Rectal smooth muscle tissue (tissue), 1 donor: ENCODE data around the gene WNK1.
"Not testable (repeated sequence)": the region's sequence is repeated elsewhere in the genome, so short reads cannot be mapped to it uniquely, and the experiment has no call there.

ENCODE experiments used
- H3K27ac ChIP-seq: one replicate; pipeline ENCODE4 v1.7.0; 2013; ENCODE audit warnings: low read depth, low read length, inconsistent platforms
- H3K27me3 ChIP-seq: one replicate; pipeline ENCODE4 v1.7.0; 2013; ENCODE audit warnings: low read length; ENCODE audit not compliant: control insufficient read depth, insufficient read depth
- H3K36me3 ChIP-seq: one replicate; pipeline ENCODE4 v1.7.0; 2013; ENCODE audit warnings: low read length; ENCODE audit not compliant: control insufficient read depth, insufficient read depth
- H3K4me1 ChIP-seq: one replicate; pipeline ENCODE4 v1.7.0; 2013; ENCODE audit warnings: low read length; ENCODE audit not compliant: control insufficient read depth, insufficient read depth
- H3K4me3 ChIP-seq: one replicate; pipeline ENCODE4 v1.7.0; 2013; ENCODE audit warnings: low read length
- H3K9ac ChIP-seq: one replicate; pipeline ENCODE4 v1.7.0; 2013; ENCODE audit warnings: low read length

The WNK1 gene

DNA sequence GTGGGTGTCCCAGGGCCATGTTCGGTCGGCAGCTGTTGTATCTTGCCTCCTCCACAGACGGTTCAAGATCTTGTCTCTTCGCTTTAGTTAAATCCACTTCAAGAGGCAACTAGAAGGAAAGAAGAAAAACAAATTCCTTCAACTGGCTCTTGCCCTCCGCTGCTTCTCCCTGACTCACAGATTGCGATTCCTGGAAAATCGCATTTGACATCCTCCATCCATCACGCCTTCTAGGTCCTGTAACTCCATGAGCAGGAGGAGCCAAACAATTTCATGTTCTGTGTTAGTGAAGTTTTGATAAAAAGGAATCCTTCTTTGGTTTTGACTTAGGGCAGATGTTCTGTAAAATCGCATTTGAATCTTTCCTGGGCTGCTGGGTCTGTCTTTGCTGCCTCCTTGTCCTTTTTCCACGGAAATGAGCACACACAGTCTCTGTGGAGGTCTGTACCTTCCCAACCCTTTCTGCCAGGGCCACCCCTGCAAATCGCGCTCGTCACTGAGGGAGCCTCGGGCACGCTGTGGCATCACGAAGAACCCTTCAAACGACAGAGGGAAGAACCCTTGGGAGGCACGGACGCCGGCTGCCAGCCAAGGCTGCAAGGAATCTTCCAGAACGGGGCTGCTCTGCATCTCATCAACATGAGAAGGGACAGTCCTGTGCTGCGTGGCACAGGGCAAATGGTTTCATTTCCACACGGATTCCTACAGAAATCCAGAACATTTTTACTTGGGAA lies 164.5 kb downstream of the WNK1 start:
- Histone ChIP-seq H3K4me3 (no peak overlapping the region), H3K4me1 (no peaks in the 10 kb centered on the region), H3K27ac (no peak overlapping the region), H3K9ac (no peak overlapping the region), H3K27me3 (no peaks in the 10 kb centered on the region), H3K36me3 (peaks cover 14% of the 10 kb centered on the region)

DNA sequence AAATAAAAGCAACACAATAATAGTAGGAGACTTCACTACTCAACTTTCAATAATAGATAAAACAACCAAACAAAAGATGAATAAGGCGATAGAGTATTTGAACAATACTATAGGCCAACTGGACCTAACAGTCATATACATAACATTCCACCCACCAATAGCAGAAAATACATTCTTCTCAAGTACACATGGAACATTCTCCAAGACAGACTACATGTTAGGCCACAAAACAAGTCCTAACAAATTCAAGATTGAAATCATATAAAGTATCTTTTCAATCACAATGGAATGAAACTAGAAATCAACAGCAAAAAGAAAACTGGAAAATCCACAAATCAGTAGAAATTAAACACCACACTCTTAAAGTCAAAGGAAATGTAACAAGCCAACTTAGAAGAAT lies 168.3 kb downstream of the WNK1 start:
- H3K9ac ChIP-seq, result no peak overlapping the region
- no peak overlapping the region for H3K27ac ChIP-seq
- no peaks in the 10 kb centered on the region for H3K4me1 ChIP-seq
- no peak overlapping the region for H3K4me3 ChIP-seq
- no peaks in the 10 kb centered on the region for H3K27me3 ChIP-seq
- H3K36me3 ChIP-seq, result peaks cover 11% of the 10 kb centered on the region

DNA sequence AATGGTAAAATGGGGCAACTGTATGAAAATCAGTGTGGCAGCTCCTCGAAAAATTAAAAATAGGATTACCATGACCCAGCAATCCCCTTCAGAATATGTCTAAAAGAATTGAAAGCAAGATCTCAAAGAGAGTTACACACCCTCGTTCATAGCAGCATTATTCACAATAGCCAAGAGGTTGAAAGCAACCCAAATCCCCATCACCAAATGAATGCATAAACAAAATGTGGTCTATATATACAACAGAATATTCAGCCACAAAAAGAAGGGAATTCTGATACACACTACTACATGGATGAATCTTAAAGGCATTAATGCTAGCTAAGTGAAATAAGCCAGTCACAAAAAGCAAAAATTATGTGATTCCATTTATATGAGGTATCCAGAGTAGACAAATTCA lies 169.9 kb downstream of the WNK1 start:
- Histone ChIP-seq H3K4me1 (no peaks in the 10 kb centered on the region), H3K9ac (no peak overlapping the region), H3K36me3 (peaks cover 5% of the 10 kb centered on the region), H3K4me3 (no peak overlapping the region), H3K27me3 (no peaks in the 10 kb centered on the region), H3K27ac (no peak overlapping the region)

DNA sequence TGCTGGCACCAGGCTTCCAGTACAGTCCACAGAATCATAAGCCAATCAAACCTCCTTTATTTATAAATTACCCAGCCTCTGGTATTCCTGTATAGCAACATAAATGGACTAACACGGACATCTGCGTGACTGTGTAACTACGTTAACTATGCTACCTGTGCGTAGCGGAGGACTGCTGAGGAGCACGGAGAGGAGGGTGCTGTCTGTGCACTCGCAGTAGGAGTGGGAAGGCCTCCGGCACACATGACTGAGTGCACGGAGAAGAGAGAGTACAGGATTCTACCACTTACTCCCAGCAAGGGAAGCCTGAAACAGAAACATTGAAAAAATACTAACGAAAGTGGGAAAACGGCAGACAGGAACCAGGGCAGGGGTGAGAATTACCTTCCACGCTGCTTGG lies 174.3 kb downstream of the WNK1 start:
- Histone ChIP-seq H3K27ac (no peak overlapping the region), H3K36me3 (peaks cover 10% of the 10 kb centered on the region), H3K27me3 (no peaks in the 10 kb centered on the region), H3K4me3 (no peak overlapping the region), H3K9ac (no peak overlapping the region), H3K4me1 (no peaks in the 10 kb centered on the region)

DNA sequence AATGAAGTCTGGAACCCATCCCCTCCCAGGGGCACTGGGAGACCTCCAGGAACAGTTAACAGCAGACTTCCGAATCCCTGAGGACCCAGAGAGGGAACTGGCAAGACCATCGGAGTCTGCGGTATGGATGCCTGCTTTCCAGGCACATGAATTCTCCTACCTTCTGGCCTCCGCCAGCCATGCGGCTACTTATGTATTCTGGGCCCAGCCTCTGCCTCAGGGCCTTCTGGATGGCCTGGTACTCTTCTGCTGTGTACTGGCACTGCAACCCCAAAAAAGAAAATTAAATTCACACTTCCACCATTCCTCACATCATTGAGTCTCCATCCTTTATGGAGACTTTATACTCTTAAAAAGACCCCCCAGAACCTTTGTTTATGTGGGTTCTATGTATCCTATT lies 178.7 kb downstream of the WNK1 start:
- H3K36me3 ChIP-seq, result peaks cover 8% of the 10 kb centered on the region
- no peak overlapping the region for H3K9ac ChIP-seq
- H3K4me3 ChIP-seq, result no peak overlapping the region
- H3K27me3 ChIP-seq, result no peaks in the 10 kb centered on the region
- H3K4me1 ChIP-seq, result no peaks in the 10 kb centered on the region
- H3K27ac ChIP-seq, result no peak overlapping the region

DNA sequence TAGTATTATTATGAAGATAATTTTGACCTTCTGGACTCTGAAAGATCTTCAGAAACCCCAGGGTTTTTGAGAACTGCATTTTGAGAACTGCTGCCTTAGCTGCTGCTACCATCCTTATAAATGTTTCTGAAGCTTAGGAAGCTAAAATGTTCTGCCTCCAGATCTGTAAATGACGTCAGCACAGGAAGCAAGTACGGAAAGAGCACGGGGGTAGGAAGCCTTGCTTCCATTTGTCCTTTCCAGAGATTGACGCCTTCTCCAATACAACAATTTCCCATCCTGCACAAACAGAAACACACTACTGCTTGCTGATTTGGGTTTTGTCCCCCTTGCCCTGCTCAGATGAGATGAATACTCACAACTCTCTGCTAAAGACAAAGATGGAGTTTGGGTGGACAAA lies 179.2 kb downstream of the WNK1 start:
- no peak overlapping the region for H3K27ac ChIP-seq
- no peaks in the 10 kb centered on the region for H3K4me1 ChIP-seq
- H3K36me3 ChIP-seq, result peaks cover 8% of the 10 kb centered on the region
- no peak overlapping the region for H3K9ac ChIP-seq
- no peaks in the 10 kb centered on the region for H3K27me3 ChIP-seq
- H3K4me3 ChIP-seq, result no peak overlapping the region

DNA sequence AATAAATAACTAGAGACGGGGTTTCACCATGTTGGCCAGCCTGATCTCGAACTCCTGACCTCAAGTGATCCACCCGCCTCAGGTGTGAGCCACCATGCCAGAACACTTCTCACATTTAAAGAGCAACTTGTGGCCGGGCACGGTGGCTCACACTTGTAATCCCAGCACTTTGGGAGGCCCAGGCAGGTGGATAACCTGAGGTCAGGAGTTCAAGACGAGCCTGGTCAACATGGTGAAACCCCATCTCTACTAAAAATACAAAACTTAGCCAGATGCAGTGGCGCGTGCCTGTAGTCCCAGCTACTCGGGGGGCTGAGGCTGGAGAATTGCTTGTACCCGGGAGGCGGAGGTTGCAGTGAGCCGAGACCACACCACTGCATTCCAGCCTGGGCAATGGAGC lies 183.5 kb downstream of the WNK1 start:
- not testable (repeated sequence) for H3K4me3 ChIP-seq, H3K27ac ChIP-seq, H3K27me3 ChIP-seq, H3K9ac ChIP-seq, H3K4me1 ChIP-seq, H3K36me3 ChIP-seq

DNA sequence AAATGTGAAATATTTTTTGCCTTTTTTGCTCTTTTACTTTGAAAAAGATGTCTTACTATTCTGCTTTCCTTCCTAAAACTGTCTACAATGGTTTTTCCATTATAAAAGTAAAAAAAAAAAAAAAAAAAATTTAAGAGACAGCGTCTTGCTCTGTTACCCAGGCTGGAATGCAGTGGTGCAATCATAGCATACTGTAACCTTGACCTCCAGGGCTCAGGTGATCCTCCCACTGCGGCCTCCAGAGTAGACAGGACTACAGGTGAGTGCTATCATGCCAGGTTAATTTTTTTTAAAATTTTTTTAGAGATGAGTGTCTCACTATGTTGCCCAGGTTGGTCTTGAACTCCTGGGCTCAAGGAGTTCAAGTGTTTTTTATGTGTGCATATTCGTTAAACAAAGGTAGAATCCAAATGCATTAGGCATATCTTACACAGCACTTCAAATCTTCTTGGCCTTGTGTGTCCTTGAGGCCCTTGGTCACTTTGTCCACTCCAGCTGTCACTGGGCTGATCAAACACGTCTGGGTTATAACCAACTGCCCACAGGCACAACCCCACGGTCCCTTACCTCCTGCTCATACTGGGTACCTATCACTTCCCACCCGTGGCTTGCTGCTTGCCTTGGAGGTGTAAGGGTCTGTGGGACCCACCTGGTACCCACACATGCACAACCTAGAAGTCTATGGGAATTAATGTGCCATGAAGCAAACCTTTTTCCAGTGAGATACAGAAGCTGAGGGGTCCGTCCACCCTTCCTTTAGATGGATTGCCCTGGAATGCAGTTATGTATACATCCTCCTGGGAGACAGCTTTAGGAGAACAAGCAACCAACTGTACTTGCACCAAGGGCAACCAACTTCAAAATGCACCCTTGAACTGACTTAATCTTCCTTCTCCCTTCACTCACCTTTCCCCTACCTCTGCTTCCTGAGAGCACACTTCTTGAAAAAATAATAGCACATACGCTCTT lies 184.3 kb downstream of the WNK1 start:
- Histone ChIP-seq H3K9ac (no peak overlapping the region), H3K27me3 (no peaks in the 10 kb centered on the region), H3K4me1 (no peaks in the 10 kb centered on the region), H3K4me3 (no peak overlapping the region), H3K27ac (no peak overlapping the region), H3K36me3 (peaks cover 1% of the 10 kb centered on the region)

DNA sequence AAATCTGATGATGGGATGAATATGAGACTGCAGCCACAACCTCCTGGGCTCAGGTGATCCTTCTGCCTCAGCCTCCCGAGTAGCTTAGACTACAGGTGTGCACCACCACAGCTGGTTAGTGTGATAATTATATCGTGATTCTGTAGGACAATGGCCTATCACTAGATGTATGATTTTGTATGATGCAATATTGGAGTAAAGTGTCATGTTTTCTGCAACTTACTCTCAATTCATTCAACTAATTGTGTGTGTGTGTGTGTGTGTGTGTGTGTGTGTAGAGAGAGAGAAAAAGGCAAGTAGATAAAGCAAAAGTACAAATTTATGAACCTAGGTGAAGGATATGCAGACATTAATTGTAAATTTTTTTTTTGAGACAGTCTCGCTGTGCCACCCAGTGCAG lies 186.4 kb downstream of the WNK1 start:
- H3K4me1 ChIP-seq, result no peaks in the 10 kb centered on the region
- H3K27ac ChIP-seq, result no peak overlapping the region
- no peaks in the 10 kb centered on the region for H3K27me3 ChIP-seq
- no peaks in the 10 kb centered on the region for H3K36me3 ChIP-seq
- H3K9ac ChIP-seq, result no peak overlapping the region
- H3K4me3 ChIP-seq, result no peak overlapping the region

DNA sequence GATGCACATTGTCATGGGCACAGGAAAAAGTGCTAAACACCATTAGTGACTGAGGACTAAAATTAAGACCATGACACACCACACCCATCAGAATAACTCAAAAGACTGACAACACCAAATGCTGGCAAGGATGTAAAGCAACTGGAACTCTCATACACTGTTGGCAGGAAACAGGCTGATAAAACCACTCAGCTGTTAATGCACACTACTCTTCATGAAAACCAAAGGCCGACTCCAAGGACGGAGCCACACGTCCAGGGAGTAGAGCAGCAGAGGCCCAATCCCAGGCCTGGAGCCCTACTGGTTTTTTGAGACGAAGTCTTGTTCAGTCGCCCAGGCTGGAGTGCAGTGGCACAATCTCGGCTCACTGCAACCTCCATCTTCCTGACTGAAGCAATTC lies 190.7 kb downstream of the WNK1 start:
- Histone ChIP-seq H3K36me3 (no peaks in the 10 kb centered on the region), H3K27me3 (no peaks in the 10 kb centered on the region), H3K9ac (no peak overlapping the region)

DNA sequence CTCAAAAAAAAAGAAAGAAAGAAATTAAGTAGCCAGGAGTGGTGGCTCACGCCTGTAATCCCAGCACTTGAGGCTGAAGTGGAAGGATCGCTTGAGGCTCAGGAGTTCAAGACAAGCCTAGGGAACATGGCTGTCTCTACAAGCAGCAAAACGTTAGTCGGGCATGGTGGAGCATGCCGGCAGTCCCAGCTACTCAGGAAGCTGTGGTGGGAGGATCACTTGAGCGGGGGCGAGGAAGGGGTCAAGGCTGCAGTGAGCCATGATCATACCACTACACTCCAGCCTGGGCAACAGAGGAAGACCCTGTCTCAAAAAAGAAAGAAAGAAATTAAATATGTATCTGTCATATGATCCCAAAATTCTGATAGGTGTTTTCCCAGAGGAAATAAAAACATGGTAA lies 191.8 kb downstream of the WNK1 start:
- no peaks in the 10 kb centered on the region for H3K27me3 ChIP-seq
- H3K36me3 ChIP-seq, result no peaks in the 10 kb centered on the region
- H3K27ac ChIP-seq, result no peak overlapping the region
- no peak overlapping the region for H3K9ac ChIP-seq
- no peak overlapping the region for H3K4me3 ChIP-seq
- no peaks in the 10 kb centered on the region for H3K4me1 ChIP-seq

More for the DNA sequence above, 190.7 kb downstream of the WNK1 start:
- Histone ChIP-seq H3K4me3 (no peak overlapping the region), H3K27ac (no peak overlapping the region), H3K4me1 (no peaks in the 10 kb centered on the region)

DNA sequence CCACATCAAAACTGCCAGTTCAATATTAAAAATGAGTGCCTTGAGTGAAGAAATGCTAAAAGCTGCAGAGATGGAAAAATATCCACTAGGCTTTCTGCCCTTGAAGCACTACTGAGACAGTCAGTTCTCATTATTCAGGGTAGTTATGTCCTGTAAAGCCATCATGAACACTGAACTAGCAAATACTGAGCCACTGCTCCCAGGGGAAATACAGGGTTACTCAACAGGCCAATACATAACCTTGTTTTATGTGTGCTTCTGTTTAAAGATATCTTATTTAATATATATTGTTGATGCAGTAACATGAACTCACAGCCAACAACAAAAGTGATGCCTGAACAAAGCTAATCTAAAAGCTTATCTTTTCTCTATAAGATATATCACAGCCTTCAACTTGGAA lies 193.8 kb downstream of the WNK1 start:
- Histone ChIP-seq H3K4me1 (no peaks in the 10 kb centered on the region), H3K4me3 (no peak overlapping the region), H3K36me3 (no peaks in the 10 kb centered on the region), H3K9ac (no peak overlapping the region), H3K27me3 (no peaks in the 10 kb centered on the region), H3K27ac (no peak overlapping the region)
